HL-60 (cell line): ENCODE data around the gene HNRNPA0.

Experiments used
- DNase-seq, 2 experiments: peaks; one replicate each; pipeline ENCODE4 v3.0.0-alpha.2; 2010 to 2020; ENCODE audit warnings: low read depth in 1 of 2, low spot score in 1 of 2
- H3K27ac ChIP-seq: fragments of 250-450 bp; sonication (Bioruptor Pico); replicated peaks from 2 replicates; pipeline ENCODE4 v1.5.1; 2020; ENCODE audit warnings: mild to moderate bottlenecking, moderate library complexity
- H3K27me3 ChIP-seq: fragments of 250-450 bp; sonication (Bioruptor Pico); 2 replicates; pipeline ENCODE4 v1.5.1; 2021; ENCODE audit warnings: mild to moderate bottlenecking, moderate library complexity; ENCODE audit not compliant: insufficient read depth, poor library complexity, severe bottlenecking
- H3K4me3 ChIP-seq: replicated peaks from 2 replicates; pipeline ENCODE4 v1.5.1; 2011; ENCODE audit warnings: mild to moderate bottlenecking, control low read depth, low read length; ENCODE audit not compliant: insufficient read depth
- GABPA ChIP-seq: IDR thresholded peaks from 2 replicates; pipeline ENCODE4 v1.6.1; 2012; ENCODE audit warnings: low read depth
- POLR2AphosphoS5 ChIP-seq: IDR thresholded peaks from 2 replicates; pipeline ENCODE4 v1.6.1; 2012; ENCODE audit warnings: low read depth
- SPI1 ChIP-seq: IDR thresholded peaks from 2 replicates; pipeline ENCODE4 v1.6.1; 2012; ENCODE audit warnings: low read depth, mild to moderate bottlenecking, borderline replicate concordance
- long read RNA-seq: library from polyadenylated mRNA; unstranded; transcript quantifications from one replicate; pipeline ENCODE4 v2.0.0, GENCODE V29; 2020
- TF ChIP-seq, protein P1 (sequence below): IDR thresholded peaks from one replicate; pipeline ENCODE4 v1.5.1; 2011; ENCODE audit warnings: low read length, control low read depth, inconsistent platforms; ENCODE audit not compliant: insufficient read depth
- TF ChIP-seq, protein P2 (sequence below): IDR thresholded peaks from 2 replicates; pipeline ENCODE4 v1.6.1; 2012; ENCODE audit warnings: low read depth; ENCODE audit not compliant: insufficient replicate concordance

The HNRNPA0 gene
- long read RNA-seq, full-length matches to known transcripts, result 243 of 245 reads
- long read RNA-seq, partial matches to known transcripts, result 0 of 245 reads
- long read RNA-seq, other reads (novel, unspliced or antisense), result 2 of 245 reads

DNA sequence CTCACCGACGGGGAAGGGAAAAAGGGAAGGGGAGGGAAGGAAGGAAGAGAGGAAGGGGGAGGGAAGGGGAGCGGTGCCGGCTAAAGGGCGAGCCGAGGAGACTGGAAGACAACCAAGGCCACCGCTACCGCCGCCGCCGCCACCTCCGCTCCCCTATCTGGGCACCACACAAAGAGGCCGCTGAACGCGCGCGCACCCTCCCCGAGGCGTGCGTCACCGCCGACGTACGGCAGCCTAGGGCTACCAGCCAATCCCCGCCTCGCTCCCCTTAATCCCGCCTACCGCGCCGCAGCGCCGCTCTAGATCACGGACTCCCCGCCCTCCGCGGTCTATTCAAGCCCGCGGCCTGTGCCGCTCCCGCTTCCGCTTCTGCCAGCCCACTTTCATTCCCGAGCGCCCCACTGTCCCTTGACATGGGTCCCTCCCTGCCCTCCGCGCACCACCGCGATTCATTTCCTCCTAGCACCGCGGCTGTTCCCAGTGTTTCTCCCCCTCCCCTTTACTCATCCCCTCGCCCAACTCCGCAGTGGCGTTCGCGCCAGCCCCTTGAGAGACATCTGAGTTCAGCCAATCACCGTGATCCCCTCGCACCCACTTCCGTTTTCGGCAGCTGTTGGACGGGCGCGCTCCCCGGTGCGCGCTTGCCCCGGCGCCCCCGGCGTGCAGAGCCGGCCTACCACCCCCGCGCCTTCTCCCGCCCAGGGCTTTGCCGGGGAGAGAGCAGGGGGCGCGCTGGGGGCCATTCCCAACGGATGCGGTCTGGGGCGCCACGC lies at the start of gene HNRNPA0:
Gene HNRNPA0, minus strand, starts transcription at position 176 of the 773 bp plus-strand sequence. CDS start 297 bp downstream, outside the sequence.
- peak; percentile 72 to 89 for DNase-seq
- peak within 1 kb of the TSS; percentile 100 for H3K27ac ChIP-seq
- TF ChIP-seq, protein P1, sequence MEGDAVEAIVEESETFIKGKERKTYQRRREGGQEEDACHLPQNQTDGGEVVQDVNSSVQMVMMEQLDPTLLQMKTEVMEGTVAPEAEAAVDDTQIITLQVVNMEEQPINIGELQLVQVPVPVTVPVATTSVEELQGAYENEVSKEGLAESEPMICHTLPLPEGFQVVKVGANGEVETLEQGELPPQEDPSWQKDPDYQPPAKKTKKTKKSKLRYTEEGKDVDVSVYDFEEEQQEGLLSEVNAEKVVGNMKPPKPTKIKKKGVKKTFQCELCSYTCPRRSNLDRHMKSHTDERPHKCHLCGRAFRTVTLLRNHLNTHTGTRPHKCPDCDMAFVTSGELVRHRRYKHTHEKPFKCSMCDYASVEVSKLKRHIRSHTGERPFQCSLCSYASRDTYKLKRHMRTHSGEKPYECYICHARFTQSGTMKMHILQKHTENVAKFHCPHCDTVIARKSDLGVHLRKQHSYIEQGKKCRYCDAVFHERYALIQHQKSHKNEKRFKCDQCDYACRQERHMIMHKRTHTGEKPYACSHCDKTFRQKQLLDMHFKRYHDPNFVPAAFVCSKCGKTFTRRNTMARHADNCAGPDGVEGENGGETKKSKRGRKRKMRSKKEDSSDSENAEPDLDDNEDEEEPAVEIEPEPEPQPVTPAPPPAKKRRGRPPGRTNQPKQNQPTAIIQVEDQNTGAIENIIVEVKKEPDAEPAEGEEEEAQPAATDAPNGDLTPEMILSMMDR, result no peak
- TF ChIP-seq POLR2AphosphoS5 (peak; percentile 72; the same call in 1 of the 2 replicates), GABPA (no peak), SPI1 (peak; percentile 94)
- TF ChIP-seq, protein P2, sequence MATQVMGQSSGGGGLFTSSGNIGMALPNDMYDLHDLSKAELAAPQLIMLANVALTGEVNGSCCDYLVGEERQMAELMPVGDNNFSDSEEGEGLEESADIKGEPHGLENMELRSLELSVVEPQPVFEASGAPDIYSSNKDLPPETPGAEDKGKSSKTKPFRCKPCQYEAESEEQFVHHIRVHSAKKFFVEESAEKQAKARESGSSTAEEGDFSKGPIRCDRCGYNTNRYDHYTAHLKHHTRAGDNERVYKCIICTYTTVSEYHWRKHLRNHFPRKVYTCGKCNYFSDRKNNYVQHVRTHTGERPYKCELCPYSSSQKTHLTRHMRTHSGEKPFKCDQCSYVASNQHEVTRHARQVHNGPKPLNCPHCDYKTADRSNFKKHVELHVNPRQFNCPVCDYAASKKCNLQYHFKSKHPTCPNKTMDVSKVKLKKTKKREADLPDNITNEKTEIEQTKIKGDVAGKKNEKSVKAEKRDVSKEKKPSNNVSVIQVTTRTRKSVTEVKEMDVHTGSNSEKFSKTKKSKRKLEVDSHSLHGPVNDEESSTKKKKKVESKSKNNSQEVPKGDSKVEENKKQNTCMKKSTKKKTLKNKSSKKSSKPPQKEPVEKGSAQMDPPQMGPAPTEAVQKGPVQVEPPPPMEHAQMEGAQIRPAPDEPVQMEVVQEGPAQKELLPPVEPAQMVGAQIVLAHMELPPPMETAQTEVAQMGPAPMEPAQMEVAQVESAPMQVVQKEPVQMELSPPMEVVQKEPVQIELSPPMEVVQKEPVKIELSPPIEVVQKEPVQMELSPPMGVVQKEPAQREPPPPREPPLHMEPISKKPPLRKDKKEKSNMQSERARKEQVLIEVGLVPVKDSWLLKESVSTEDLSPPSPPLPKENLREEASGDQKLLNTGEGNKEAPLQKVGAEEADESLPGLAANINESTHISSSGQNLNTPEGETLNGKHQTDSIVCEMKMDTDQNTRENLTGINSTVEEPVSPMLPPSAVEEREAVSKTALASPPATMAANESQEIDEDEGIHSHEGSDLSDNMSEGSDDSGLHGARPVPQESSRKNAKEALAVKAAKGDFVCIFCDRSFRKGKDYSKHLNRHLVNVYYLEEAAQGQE, result peak; percentile 62
- no peaks in the 10 kb centered on the region for H3K27me3 ChIP-seq
- peak within 1 kb of the TSS; percentile 65 for H3K4me3 ChIP-seq

DNA sequence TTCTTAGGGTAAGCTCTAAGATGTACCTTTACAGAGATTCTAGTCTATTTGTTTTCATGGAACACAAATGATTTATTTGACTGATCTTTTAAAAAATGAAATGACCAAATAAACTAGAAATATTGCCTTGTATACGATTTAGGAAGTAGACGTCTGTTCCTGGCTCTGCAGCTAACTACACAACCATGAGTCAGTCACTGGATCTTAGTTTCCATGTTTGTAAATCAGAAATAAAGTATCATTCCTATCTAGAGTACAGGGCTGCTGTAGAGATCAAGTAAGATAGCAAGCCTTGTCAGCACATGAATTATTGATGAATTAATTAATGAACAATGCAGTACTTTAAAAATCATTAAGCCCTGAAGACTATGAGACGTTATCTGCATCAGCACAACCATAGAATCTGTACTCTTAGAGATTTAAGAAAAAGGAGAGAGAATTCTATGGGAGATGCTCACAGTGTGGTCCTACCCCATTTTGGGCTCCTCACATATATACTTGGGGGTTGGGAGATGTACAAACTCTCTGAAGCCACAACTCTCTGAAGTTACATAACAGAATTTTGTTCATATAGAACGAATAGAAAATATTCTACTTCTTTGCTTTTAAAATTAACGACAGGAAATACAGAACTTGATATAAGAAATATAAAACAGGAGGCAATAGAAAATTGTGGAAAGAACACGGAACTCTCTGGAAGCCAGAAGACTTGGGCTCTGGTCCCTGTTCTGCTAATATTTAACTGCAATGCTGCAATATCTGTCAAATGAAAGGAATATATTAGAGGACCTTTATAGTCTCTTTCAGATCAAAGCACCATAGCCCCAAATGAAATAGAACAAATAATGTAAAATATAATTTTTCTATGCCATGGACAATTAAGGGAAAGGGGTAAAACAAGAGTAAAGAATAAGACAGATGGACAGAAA lies 48.4 kb upstream of the HNRNPA0 start:
- Histone ChIP-seq H3K4me3 (no peak overlapping the region), H3K27ac (no peak overlapping the region)
- TF ChIP-seq GABPA (no peak), POLR2AphosphoS5 (no peak), SPI1 (no peak)
- TF ChIP-seq, protein P2, result no peak
- TF ChIP-seq, protein P1, result no peak

DNA sequence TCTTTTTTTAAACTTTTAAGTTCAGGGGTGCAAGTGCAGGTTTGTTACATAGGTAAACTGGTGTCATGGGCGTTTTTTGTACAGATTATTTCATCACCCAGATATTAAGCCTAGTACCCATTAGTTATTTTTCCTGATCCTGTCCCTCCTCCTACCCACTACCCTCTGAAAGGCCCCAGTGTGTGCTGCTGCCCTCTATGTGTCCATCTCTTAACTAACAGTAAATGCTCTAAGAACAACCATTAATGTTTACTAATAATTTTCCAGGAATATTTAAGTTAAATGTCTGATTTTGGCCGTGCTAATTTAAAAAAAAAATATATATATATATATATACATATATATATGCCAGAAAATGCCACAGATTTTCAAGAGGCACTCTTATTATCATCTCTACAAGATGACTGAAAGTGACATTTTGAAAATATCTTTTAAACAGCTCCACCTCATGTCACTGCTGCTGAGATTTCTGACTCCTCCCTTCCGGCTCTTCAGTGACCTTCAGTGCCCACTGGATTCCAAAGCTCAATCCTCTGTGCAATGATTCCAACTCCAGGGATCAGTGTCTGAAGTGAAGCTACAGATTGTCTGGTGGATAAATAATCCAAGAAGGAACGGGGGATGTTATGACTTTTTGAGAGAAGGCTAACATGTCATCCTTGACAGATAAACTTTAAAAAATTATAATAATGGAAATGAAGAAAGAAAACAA lies 46.7 kb upstream of the HNRNPA0 start:
- no peak overlapping the region for H3K4me3 ChIP-seq
- TF ChIP-seq SPI1 (no peak), GABPA (no peak), POLR2AphosphoS5 (no peak)
- TF ChIP-seq, protein P1, result no peak
- TF ChIP-seq, protein P2, result no peak
- no peak for DNase-seq
- no peak overlapping the region for H3K27ac ChIP-seq
- H3K27me3 ChIP-seq, result no peaks in the 10 kb centered on the region

More for the DNA sequence above, 48.4 kb upstream of the HNRNPA0 start:
- H3K27me3 ChIP-seq, result no peaks in the 10 kb centered on the region
- DNase-seq, result no peak
